ENCODE results near the gene MBOAT1. TPM values are rescaled to one million over a fixed set of nuclear protein-coding genes. Genes with fewer than 3 reads are reported as not detected.
A peak's percentile ranks its signal among the peaks of the same experiment; 100 is the strongest.

MBOAT1 gene
- polyA plus RNA-seq, 1 of the 3 experiments (the other 2 are of a cell fraction) = 3.0 TPM

GRCh38 chr6:20126789-20127653 lies 85.2 kb downstream of the MBOAT1 start:
- H3K4me2 ChIP-seq = no peak overlapping the region
- H4K20me1 ChIP-seq (ENCODE audit: insufficient read depth) = no peaks in the 10 kb centered on the region
- H3K9me2 ChIP-seq = no peaks in the 10 kb centered on the region
- no peaks in the 10 kb centered on the region for H3K36me3 ChIP-seq (replicated peaks in 1 of 2; ENCODE audit: control insufficient read depth in 1 of 2, insufficient read depth in 2 of 2, low read length in 1 of 2)
- H3K4me1 ChIP-seq (ENCODE audit: control insufficient read depth in 1 of 2, insufficient read depth in 2 of 2, low read depth in 1 of 2, low read length in 1 of 2) = peaks cover 0 to 6% of the 10 kb centered on the region in 2 experiments; a peak in 2 of 4 replicates
- ChIA-PET CTCF (interaction anchor here (0.6 to 10.2 kb wide), 34 partner anchors 9 to 259 kb away, joined by 3 to 123 read pairs (median 6); no protein-coding TSS in a partner anchor), POLR2A (no interaction called here)
- H3K4me3 ChIP-seq (ENCODE audit: low read depth in 2 of 2, low read length in 1 of 2) = no peak overlapping the region; a peak in 1 of 4 replicates
- no peaks in the 10 kb centered on the region for H3K27me3 ChIP-seq (ENCODE audit: insufficient read depth)
- no peaks in the 10 kb centered on the region for H3F3A ChIP-seq (replicated peaks; ENCODE audit: insufficient read depth)
- WGBS (ENCODE audit: low lambda C conversion rate) = 38% methylated on average over 15 of the region's 18 CpGs
- no peak overlapping the region for H3K9ac ChIP-seq
- TF ChIP-seq EP300 (IDR thresholded peaks at IDR 0.05; ENCODE audit: borderline replicate concordance in 1 of 2, low read depth in 1 of 2, low read length in 1 of 2) (no peak), MAX (IDR thresholded peaks at IDR 0.05; ENCODE audit: low read depth) (no peak), CTCF (IDR thresholded peaks at IDR 0.05) (peak; percentile 95), SIN3A (IDR thresholded peaks at IDR 0.05; ENCODE audit: borderline replicate concordance, low read depth, low read length) (no peak), PBX3 (IDR thresholded peaks at IDR 0.05) (no peak), RAD21 (IDR thresholded peaks at IDR 0.05; ENCODE audit: low read length) (peak; percentile 64), NFIC (IDR thresholded peaks at IDR 0.05; ENCODE audit: borderline replicate concordance) (no peak), RFX5 (IDR thresholded peaks at IDR 0.05; ENCODE audit: low read length) (no peak), IRF3 (IDR thresholded peaks at IDR 0.05; ENCODE audit: low read depth, low read length) (no peak), SMC3 (IDR thresholded peaks at IDR 0.05; ENCODE audit: low read depth, low read length) (peak; percentile 63), TEAD4 (IDR thresholded peaks at IDR 0.05; ENCODE audit: borderline replicate concordance, insufficient read depth) (no peak)
- no peaks in the 10 kb centered on the region for H3K9me3 ChIP-seq
- DNase-seq = peak; percentile 70
- 0 out of 2 replicates have a peak overlapping the region, but pooled peaks have one; percentile 39 for H2AFZ ChIP-seq (ENCODE audit: low read depth)
- H3K27ac ChIP-seq (ENCODE audit: low read depth in 2 of 2, low read length in 1 of 2) = no peak overlapping the region
- H3K79me2 ChIP-seq (ENCODE audit: insufficient read depth) = no peaks in the 10 kb centered on the region

Measured in SK-N-SH (cell line).